Prostate gland (tissue), 2 donors: ENCODE measurements around the gene BICRA. TPM values are rescaled to one million over a fixed set of nuclear protein-coding genes. Genes with fewer than 3 reads are reported as not detected.

Source experiments
- DNase-seq: peaks from one replicate; pipeline ENCODE4 v3.0.0-alpha.2; 2019; ENCODE audit warnings: low spot score
- H3K27ac ChIP-seq, 2 donors: fragments of 200-600 bp; sonication (generic); 2 replicates each; pipeline ENCODE4 v1.5.1; 2017 to 2019
- H3K27me3 ChIP-seq: fragments of 200-600 bp; sonication (generic); replicated peaks from 2 replicates; pipeline ENCODE4 v1.5.1; 2019; ENCODE audit not compliant: insufficient read depth
- H3K36me3 ChIP-seq, 2 donors: fragments of 200-600 bp; sonication (generic); 1 replicate in 1 of 2; 2 replicates in 1 of 2; pipeline versions ENCODE4 v1.5.1 to v1.8.1; 2017 to 2019
- H3K4me1 ChIP-seq: fragments of 200-600 bp; sonication (generic); replicated peaks from 2 replicates; pipeline ENCODE4 v1.5.1; 2019
- H3K4me3 ChIP-seq, 2 donors: fragments of 200-600 bp; sonication (generic); 2 replicates each; pipeline ENCODE4 v1.5.1; 2017 to 2019
- H3K9me3 ChIP-seq: fragments of 200-600 bp; sonication (generic); 2 replicates; pipeline ENCODE4 v1.5.1; 2017
- POLR2A ChIP-seq: fragments of 450-650 bp; IDR thresholded peaks from one replicate; pipeline ENCODE4 v1.6.1; 2016; ENCODE audit warnings: antibody characterized with exemption, mild to moderate bottlenecking
- POLR2AphosphoS5 ChIP-seq: sonication (generic); formaldehyde crosslinking; IDR thresholded peaks from one replicate; pipeline ENCODE4 v1.6.1; 2017; ENCODE audit warnings: antibody characterized with exemption
- WGBS: methylation state at CpG from one replicate; pipeline ENCODE4 v1.1.5; 2018; 5-methylcytosine and 5-hydroxymethylcytosine counted together
- intact Hi-C: fragments of 100-400 bp; cut with DNase I; formaldehyde crosslinking; loops from one replicate; pipeline ENCODE4 v1.14.2; 2022
- total RNA-seq, 2 donors: library from RNA; depleted of rRNA; stranded (reverse); fragments of >200 nt; gene quantifications; one replicate each; pipeline ENCODE4 v1.1.0, GENCODE V29; 2016
- TF ChIP-seq, protein P1 (sequence below), 4 experiments: fragments of 200-600 bp in 2 of 4; fragments of 450-650 bp in 2 of 4; sonication (generic) in 2 of 4; IDR thresholded peaks; 1 replicate in 3 of 4; 2 replicates in 1 of 4; pipeline ENCODE4 v1.5.1; 2016 to 2019; ENCODE audit warnings: antibody characterized with exemption in 4 of 4, mild to moderate bottlenecking in 2 of 4, moderate library complexity in 2 of 4

BICRA gene
- total RNA-seq, 2 donors from 2014 or later: 19.4 to 25.3 TPM

DNA sequence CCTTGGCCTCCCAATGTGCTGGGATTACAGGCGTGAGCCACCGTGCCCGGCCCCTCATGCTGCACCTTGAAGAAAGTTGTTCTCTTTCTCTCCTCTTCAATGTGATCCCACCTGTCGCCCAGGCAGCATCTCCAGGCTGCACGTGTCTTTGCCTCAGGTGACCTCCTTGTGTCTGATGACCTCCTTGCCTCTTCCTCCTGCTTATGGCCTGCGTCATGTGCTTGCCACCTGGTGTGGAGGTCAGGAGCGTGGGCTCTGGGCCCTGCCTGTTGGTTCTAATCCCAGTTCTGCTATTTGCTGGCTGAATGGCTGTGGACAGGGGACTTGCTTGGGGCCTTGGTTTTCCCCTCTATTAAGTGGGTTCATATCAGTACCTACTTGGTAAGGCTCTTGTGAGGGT lies 6.3 kb downstream of the BICRA start:
- Histone ChIP-seq H3K36me3 (no peaks in the 10 kb centered on the region), H3K9me3 (no peaks in the 10 kb centered on the region), H3K27me3 (no peaks in the 10 kb centered on the region), H3K27ac (no peak overlapping the region), H3K4me3 (no peak overlapping the region), H3K4me1 (peaks cover 13% of the 10 kb centered on the region)
- DNase-seq: no peak
- intact Hi-C loops: no loop called here
- TF ChIP-seq, protein P1, sequence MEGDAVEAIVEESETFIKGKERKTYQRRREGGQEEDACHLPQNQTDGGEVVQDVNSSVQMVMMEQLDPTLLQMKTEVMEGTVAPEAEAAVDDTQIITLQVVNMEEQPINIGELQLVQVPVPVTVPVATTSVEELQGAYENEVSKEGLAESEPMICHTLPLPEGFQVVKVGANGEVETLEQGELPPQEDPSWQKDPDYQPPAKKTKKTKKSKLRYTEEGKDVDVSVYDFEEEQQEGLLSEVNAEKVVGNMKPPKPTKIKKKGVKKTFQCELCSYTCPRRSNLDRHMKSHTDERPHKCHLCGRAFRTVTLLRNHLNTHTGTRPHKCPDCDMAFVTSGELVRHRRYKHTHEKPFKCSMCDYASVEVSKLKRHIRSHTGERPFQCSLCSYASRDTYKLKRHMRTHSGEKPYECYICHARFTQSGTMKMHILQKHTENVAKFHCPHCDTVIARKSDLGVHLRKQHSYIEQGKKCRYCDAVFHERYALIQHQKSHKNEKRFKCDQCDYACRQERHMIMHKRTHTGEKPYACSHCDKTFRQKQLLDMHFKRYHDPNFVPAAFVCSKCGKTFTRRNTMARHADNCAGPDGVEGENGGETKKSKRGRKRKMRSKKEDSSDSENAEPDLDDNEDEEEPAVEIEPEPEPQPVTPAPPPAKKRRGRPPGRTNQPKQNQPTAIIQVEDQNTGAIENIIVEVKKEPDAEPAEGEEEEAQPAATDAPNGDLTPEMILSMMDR (IDR thresholded peaks at IDR 0.05): no peak
- TF ChIP-seq POLR2A: no peak
- no peak for TF ChIP-seq POLR2AphosphoS5
- 87% methylated on average over 7 of the region's 7 CpGs for WGBS

DNA sequence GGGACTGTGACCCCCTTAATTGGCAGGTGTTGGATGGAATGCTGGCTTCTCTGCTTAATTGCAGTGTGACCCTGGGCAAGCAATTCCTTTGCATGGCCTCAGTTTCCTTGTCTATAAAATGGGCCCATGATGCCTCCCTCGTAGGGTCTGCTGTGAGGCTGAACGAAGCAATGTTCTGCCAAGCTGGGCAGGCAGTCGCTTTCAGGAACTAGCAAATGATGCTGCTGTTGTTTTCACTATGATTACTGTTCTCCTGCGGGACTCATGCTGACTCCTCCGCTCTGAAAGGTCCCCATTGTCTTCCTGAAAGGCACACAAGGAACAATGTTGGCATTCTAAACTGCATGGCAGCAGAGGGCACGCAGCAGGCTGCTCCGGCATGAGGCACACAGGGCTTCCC lies 6.8 kb downstream of the BICRA start:
- DNase-seq: no peak
- no peak overlapping the region for H3K27ac ChIP-seq
- TF ChIP-seq POLR2AphosphoS5 (no peak), POLR2A (no peak)
- TF ChIP-seq, protein P1 (IDR thresholded peaks at IDR 0.05): no peak

DNA sequence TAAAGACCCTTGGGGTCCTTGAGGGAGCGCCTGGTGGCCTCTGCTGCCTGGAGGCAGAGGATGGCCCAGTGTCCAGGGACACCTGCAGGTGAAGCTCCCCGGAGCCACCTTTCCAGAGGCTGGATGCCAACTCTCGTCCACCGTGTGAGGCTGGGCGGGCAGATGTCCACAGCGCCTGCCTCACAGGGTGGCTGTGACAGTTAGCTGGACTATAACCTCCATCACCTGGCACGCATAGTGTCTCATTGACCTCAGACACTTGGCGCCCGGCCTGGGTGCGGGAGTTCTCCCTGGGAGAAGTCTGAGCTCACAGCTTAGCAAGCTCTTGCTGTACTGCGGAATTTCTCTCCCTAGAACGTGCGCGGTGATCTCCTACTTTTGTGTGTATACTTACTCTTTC lies 9.8 kb downstream of the BICRA start:
- Histone ChIP-seq H3K4me3 (no peak overlapping the region), H3K4me1 (peaks cover 8% of the 10 kb centered on the region), H3K9me3 (no peaks in the 10 kb centered on the region), H3K27me3 (no peaks in the 10 kb centered on the region), H3K36me3 (no peaks in the 10 kb centered on the region), H3K27ac (peak overlapping the region in 1 of 2 donors; percentile 18)
- no peak for DNase-seq
- 70% methylated on average over 12 of the region's 14 CpGs for WGBS
- intact Hi-C loops: no loop called here
- TF ChIP-seq POLR2AphosphoS5: peak; percentile 17
- TF ChIP-seq POLR2A: no peak
- TF ChIP-seq, protein P1 (IDR thresholded peaks at IDR 0.05): no peak

More for the DNA sequence above, 6.8 kb downstream of the BICRA start:
- Histone ChIP-seq H3K27me3 (no peaks in the 10 kb centered on the region), H3K9me3 (no peaks in the 10 kb centered on the region), H3K4me1 (peaks cover 12% of the 10 kb centered on the region), H3K4me3 (no peak overlapping the region), H3K36me3 (no peaks in the 10 kb centered on the region)
- WGBS: 84% methylated on average over 7 of the region's 7 CpGs
- intact Hi-C loops: no loop called here

DNA sequence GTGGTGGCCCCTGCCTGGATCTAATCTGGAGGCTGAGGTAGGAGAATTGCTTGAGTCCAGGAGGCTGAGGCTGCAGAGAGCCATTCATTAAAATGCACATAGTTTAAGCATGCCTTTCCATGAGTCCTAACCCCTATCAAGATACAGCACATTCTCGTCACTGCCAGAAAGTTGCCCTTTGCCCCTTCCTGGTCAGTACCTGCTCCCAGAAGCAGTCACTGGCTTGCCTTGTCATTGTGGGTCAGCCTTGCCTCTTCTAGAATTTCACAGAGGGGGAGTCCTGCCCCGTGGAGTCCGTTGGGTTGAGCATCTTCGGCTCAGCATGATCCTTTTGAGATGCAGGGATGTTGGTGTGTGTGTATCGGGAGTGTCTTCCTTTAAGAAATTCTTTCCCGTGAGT lies 10.8 kb downstream of the BICRA start:
- Histone ChIP-seq H3K4me3 (no peak overlapping the region), H3K36me3 (no peaks in the 10 kb centered on the region), H3K27me3 (no peaks in the 10 kb centered on the region), H3K4me1 (peaks cover 8% of the 10 kb centered on the region), H3K27ac (no peak overlapping the region), H3K9me3 (no peaks in the 10 kb centered on the region)
- no peak for DNase-seq
- intact Hi-C loops: no loop called here
- 69% methylated on average over 6 of the region's 6 CpGs for WGBS
- TF ChIP-seq POLR2AphosphoS5 (no peak), POLR2A (no peak)
- TF ChIP-seq, protein P1 (IDR thresholded peaks at IDR 0.05): no peak

DNA sequence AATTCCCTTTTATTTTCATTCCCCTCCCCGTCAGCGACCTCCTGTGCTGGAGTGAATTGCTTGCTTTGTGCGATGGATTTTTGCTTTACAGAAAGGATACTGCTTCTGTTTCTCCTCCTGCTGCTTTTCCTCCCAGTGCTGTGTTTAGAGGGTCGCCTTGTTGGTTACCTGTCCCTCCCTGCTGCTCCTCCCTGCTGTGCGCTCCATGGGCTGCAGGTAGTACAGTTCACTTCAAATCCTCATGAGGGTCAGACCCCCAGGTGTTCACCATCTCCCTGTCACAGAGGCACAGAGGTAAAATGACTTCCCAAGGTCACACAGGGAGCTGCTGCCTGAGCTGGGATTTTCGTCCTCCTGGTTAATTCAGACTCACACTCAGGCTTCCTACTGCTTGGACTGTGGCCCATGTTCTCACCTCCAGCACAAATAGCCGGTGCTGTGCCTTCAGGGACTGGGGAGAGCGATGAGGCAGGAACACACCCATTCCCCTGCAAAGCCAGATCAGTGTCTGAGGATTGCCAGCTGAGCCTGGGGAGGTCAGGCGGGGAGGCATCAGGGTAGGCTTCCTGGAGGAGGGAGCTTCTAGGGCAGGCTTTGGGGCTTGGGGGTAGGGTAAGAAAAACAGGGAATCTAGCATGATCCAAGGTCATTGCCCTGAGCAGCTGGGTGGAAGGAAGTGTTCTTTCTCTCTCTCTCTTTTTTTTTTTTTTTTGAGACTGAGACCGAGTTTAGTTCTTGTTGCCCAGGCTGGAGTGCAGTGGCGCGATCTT lies 14.4 kb downstream of the BICRA start:
- no peak overlapping the region for H3K4me3 ChIP-seq
- H3K27ac ChIP-seq: peak overlapping the region; percentile 42 to 49
- no peak for DNase-seq
- no peaks in the 10 kb centered on the region for H3K36me3 ChIP-seq
- 74% methylated on average over 12 of the region's 12 CpGs for WGBS
- TF ChIP-seq POLR2A: no peak
- TF ChIP-seq, protein P1 (IDR thresholded peaks at IDR 0.05): no peak
- H3K27me3 ChIP-seq: no peaks in the 10 kb centered on the region
- H3K4me1 ChIP-seq: peaks cover 2% of the 10 kb centered on the region
- intact Hi-C loops: no loop called here
- no peaks in the 10 kb centered on the region for H3K9me3 ChIP-seq
